Stimulated activated CD4-positive, alpha-beta T cell treated with anti-CD3 and anti-CD28 coated beads, Interleukin-12 subunit alpha, Interleukin-12 subunit beta, amount 100 ng/mL, for 48 hours (primary cell): ENCODE results near the gene LRRC36.
"Not testable (repeated sequence)": the region's sequence is repeated elsewhere in the genome, so short reads cannot be mapped to it uniquely, and the experiment has no call there.

ENCODE experiments used
- DNase-seq, 3 donors: peaks; one replicate each; pipeline ENCODE4 v3.0.0-alpha.2; 2020; ENCODE audit warnings: low read depth in 2 of 3, low spot score in 1 of 3

LRRC36 gene

GRCh38 chr16:67339453-67339852 lies 12.8 kb downstream of the LRRC36 start:
- DNase-seq, result no peak

GRCh38 chr16:67341250-67341649 lies 14.6 kb downstream of the LRRC36 start:
- DNase-seq, result no peak

- DNase-seq, result no peak
Measured at GRCh38 chr16:67342616-67343015, 16.0 kb downstream of the LRRC36 start.

- no peak for DNase-seq
Measured at GRCh38 chr16:67345401-67345800, 18.8 kb downstream of the LRRC36 start.

- DNase-seq, result no peak
Measured at GRCh38 chr16:67346341-67346740, 19.7 kb downstream of the LRRC36 start.

- DNase-seq, result no peak
Measured at GRCh38 chr16:67349172-67349571, 22.6 kb downstream of the LRRC36 start.

GRCh38 chr16:67350324-67350723 lies 23.7 kb downstream of the LRRC36 start:
- no peak for DNase-seq

- DNase-seq, result not testable (repeated sequence)
Measured at GRCh38 chr16:67352463-67352862, 25.8 kb downstream of the LRRC36 start.

- DNase-seq, result no peak
Measured at GRCh38 chr16:67356396-67356795, 29.8 kb downstream of the LRRC36 start.

- DNase-seq, result no peak
Measured at GRCh38 chr16:67357561-67357960, 30.9 kb downstream of the LRRC36 start.

- DNase-seq, result not testable (repeated sequence)
Measured at GRCh38 chr16:67359540-67360269, 33.1 kb downstream of the LRRC36 start.

GRCh38 chr16:67361038-67361437 lies 34.4 kb downstream of the LRRC36 start:
- no peak for DNase-seq

GRCh38 chr16:67364600-67365235 lies 38.1 kb downstream of the LRRC36 start:
- DNase-seq, result no peak

GRCh38 chr16:67370661-67371060 lies 44.0 kb downstream of the LRRC36 start:
- DNase-seq, result no peak

- DNase-seq, result no peak
Measured at GRCh38 chr16:67372664-67373063, 46.0 kb downstream of the LRRC36 start.

GRCh38 chr16:67376012-67376411 lies 49.4 kb downstream of the LRRC36 start:
- DNase-seq, result not testable (repeated sequence)

- no peak for DNase-seq
Measured at GRCh38 chr16:67378642-67379041, 52.0 kb downstream of the LRRC36 start.

GRCh38 chr16:67383284-67383683 lies 56.7 kb downstream of the LRRC36 start:
- no peak for DNase-seq

- DNase-seq, result no peak
Measured at GRCh38 chr16:67384778-67385510, 58.3 kb downstream of the LRRC36 start.

GRCh38 chr16:67386861-67387455 lies 60.3 kb downstream of the LRRC36 start:
- DNase-seq, result no peak

- DNase-seq, result no peak
Measured at GRCh38 chr16:67387479-67388079, 61.0 kb downstream of the LRRC36 start.
